ENCODE results near the gene NFIC. TPM values are rescaled to one million over a fixed set of nuclear protein-coding genes. Genes with fewer than 3 reads are reported as not detected.

The NFIC gene
- total and polyA plus RNA-seq, 10 of the 15 experiments (the other 5 are each of a cell fraction or from before 2014, with no cell fraction given) = 0.71 to 53.5 (median 10.2) TPM

- BruUV-seq (replicated peaks) = no TSS peak
- intact Hi-C loops (cut with micrococcal nuclease; ENCODE audit: unreplicated experiment) = loop anchor here (5.0 kb wide), 1 partner anchor 85 kb away; no protein-coding TSS in a partner anchor
- CTCF ChIA-PET = interaction anchor here (1.4 to 3.0 kb wide), 3 partner anchors 87 to 130 kb away, joined by 8 to 24 read pairs (median 9); no protein-coding TSS in a partner anchor
- TF ChIP-seq IRF3 (IDR thresholded peaks at IDR 0.05) (no peak), USF1 (IDR thresholded peaks at IDR 0.05; ENCODE audit: borderline replicate concordance, extremely low read length, insufficient read depth, low read depth, low read length) (no peak), RELA (IDR thresholded peaks at IDR 0.05; ENCODE audit: borderline replicate concordance, partially characterized antibody) (no peak), POLR2AphosphoS5 (IDR thresholded peaks at IDR 0.05; ENCODE audit: low read length) (no peak), MLLT1 (IDR thresholded peaks at IDR 0.05) (no peak), PML (IDR thresholded peaks at IDR 0.05; ENCODE audit: low read length) (no peak), ESRRA (IDR thresholded peaks at IDR 0.05; ENCODE audit: low read length) (no peak), TCF12 (IDR thresholded peaks at IDR 0.05; ENCODE audit: low read depth, low read length) (no peak), PRDM15 (CRISPR knock-in tag; IDR thresholded peaks at IDR 0.05) (no peak), POLR2AphosphoS2 (IDR thresholded peaks at IDR 0.05; ENCODE audit: low read depth, low read length) (no peak), SKIL (IDR thresholded peaks at IDR 0.05; ENCODE audit: low read depth, poor library complexity, severe bottlenecking) (no peak), YBX1 (IDR thresholded peaks at IDR 0.05) (no peak), EED (IDR thresholded peaks at IDR 0.05; ENCODE audit: low read depth) (no peak), LARP7 (IDR thresholded peaks at IDR 0.05) (no peak)
These were observed 24.1 kb upstream of the NFIC start for GRCh38 chr19:3342246-3342645.

More at GRCh38 chr19:3342246-3342645, 24.1 kb upstream of the NFIC start:
- in situ Hi-C loops (cut with MboI) = no loop called here
- Histone ChIP-seq H3K9ac (ENCODE audit: control insufficient read depth, insufficient read depth, low read length) (no peak overlapping the region), H3K4me3 (no peak overlapping the region), H3K9me3 (replicated peaks; ENCODE audit: control insufficient read depth, insufficient read depth, low read length) (no peaks in the 10 kb centered on the region), H2AFZ (ENCODE audit: control insufficient read depth, low read depth, low read length) (no peak overlapping the region), H3K4me1 (ENCODE audit: control insufficient read depth, insufficient read depth, low read length) (no peaks in the 10 kb centered on the region), H3K36me3 (ENCODE audit: control insufficient read depth in 2 of 2, insufficient read depth in 2 of 2, low read length in 1 of 2) (no peaks in the 10 kb centered on the region), H3K4me2 (ENCODE audit: control insufficient read depth, insufficient read depth) (no peak overlapping the region), H3K79me2 (ENCODE audit: control insufficient read depth, insufficient read depth, low read length) (no peaks in the 10 kb centered on the region), H4K20me1 (ENCODE audit: control insufficient read depth, insufficient read depth) (no peaks in the 10 kb centered on the region), H3K27me3 (replicated peaks in 1 of 2; ENCODE audit: control insufficient read depth in 2 of 2, insufficient read depth in 2 of 2, low read length in 1 of 2) (no peaks in the 10 kb centered on the region; a peak in 1 of 4 replicates), H3K27ac (ENCODE audit: control insufficient read depth, insufficient read depth) (no peak overlapping the region)
- FAIRE-seq (no peak), DNase-seq (ENCODE audit: low read depth, low spot score) (no peak), ATAC-seq (no peak)
- RAD21 ChIA-PET (ENCODE audit: unreplicated experiment) = no interaction called here
- SMC1A ChIA-PET (ENCODE audit: uncharacterized antibody, unreplicated experiment) = interaction anchor here (2.2 kb wide), 1 partner anchor 87 kb away, joined by 14 read pairs; no protein-coding TSS in a partner anchor
- WGBS (ENCODE audit: insufficient coverage, insufficient replicate concordance, low lambda C conversion rate, missing lambda C conversion rate) = 63% methylated on average over 9 of the region's 9 CpGs
- POLR2A ChIA-PET = interaction anchor here (0.6 kb wide), 1 partner anchor 17 kb away, joined by 3 read pairs; no protein-coding TSS in a partner anchor
